GM06990 (cell line): Measurements from ENCODE around the gene ASB3.
"Not testable (repeated sequence)": the region's sequence is repeated elsewhere in the genome, so short reads cannot be mapped to it uniquely, and the experiment has no call there.

Source experiments
- DNase-seq: peaks from one replicate; pipeline ENCODE4 v3.0.0-alpha.2; 2011; ENCODE audit not compliant: insufficient read length; ENCODE audit errors: extremely low read depth
- H3K27me3 ChIP-seq: replicated peaks from 2 replicates; pipeline ENCODE4 v1.6.0; 2011; ENCODE audit warnings: low read length; ENCODE audit not compliant: control insufficient read depth, insufficient read depth
- H3K36me3 ChIP-seq: 2 replicates; pipeline ENCODE4 v1.5.1; 2011; ENCODE audit warnings: low read length; ENCODE audit not compliant: control insufficient read depth, insufficient read depth
- H3K4me3 ChIP-seq: replicated peaks from 2 replicates; pipeline ENCODE4 v1.5.1; 2011; ENCODE audit warnings: low read depth, mild to moderate bottlenecking, control low read depth, low read length
- CTCF ChIP-seq: IDR thresholded peaks from 2 replicates; pipeline ENCODE4 v1.5.1; 2011; ENCODE audit warnings: low read length, control low read depth, mild to moderate bottlenecking, inconsistent platforms; ENCODE audit not compliant: insufficient read depth, poor library complexity, severe bottlenecking

Gene ASB3

GRCh38 chr2:53727921-53728320, 58.8 kb downstream of the ASB3 start:
- Histone ChIP-seq H3K27me3 (no peaks in the 10 kb centered on the region), H3K4me3 (no peak overlapping the region), H3K36me3 (no peaks in the 10 kb centered on the region)
- no peak for DNase-seq
- no peak for TF ChIP-seq CTCF

GRCh38 chr2:53725662-53726061, 61.1 kb downstream of the ASB3 start:
- no peak for DNase-seq
- no peaks in the 10 kb centered on the region for H3K27me3 ChIP-seq
- no peak for TF ChIP-seq CTCF
- H3K4me3 ChIP-seq: no peak overlapping the region
- H3K36me3 ChIP-seq: no peaks in the 10 kb centered on the region

- DNase-seq: no peak
- Histone ChIP-seq H3K36me3 (no peaks in the 10 kb centered on the region), H3K4me3 (no peak overlapping the region), H3K27me3 (no peaks in the 10 kb centered on the region)
- TF ChIP-seq CTCF: no peak
Measured at GRCh38 chr2:53724536-53724935, 62.2 kb downstream of the ASB3 start.

GRCh38 chr2:53720944-53721343, 65.8 kb downstream of the ASB3 start:
- not testable (repeated sequence) for H3K36me3 ChIP-seq, H3K4me3 ChIP-seq, H3K27me3 ChIP-seq, DNase-seq

- peak; percentile 40 for TF ChIP-seq CTCF
- Histone ChIP-seq H3K36me3 (no peaks in the 10 kb centered on the region; the same call in 1 of the 2 replicates), H3K27me3 (no peaks in the 10 kb centered on the region), H3K4me3 (no peak overlapping the region)
- DNase-seq: no peak
Measured at GRCh38 chr2:53715568-53715967, 71.2 kb downstream of the ASB3 start.

GRCh38 chr2:53711271-53711780, 75.4 kb downstream of the ASB3 start:
- H3K4me3 ChIP-seq: no peak overlapping the region
- no peak for DNase-seq
- no peak for TF ChIP-seq CTCF
- peaks cover 10% of the 10 kb centered on the region for H3K36me3 ChIP-seq
- H3K27me3 ChIP-seq: no peaks in the 10 kb centered on the region
